Measurements from ENCODE around the gene DEFB113.

DNA sequence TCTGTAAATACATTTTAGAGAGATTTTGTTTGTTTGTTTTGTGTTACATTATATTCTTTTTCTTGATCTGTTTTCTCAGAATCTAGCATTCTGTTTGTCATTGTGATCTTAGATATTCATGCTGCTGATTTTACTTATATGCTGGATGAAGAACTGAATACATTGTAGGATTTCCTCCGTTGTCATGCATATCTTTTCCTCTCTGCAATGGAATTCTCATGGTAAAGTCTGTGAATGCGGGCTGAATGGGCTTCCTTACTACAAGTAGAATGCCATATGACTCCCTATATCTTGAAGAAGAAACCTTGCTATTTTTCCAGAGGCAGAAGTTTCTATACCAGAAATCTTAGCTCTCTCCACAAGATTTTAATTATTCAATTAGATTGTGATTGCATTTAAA is 3.1 kb downstream of the DEFB113 start:
- TF ChIP-seq, protein P1, sequence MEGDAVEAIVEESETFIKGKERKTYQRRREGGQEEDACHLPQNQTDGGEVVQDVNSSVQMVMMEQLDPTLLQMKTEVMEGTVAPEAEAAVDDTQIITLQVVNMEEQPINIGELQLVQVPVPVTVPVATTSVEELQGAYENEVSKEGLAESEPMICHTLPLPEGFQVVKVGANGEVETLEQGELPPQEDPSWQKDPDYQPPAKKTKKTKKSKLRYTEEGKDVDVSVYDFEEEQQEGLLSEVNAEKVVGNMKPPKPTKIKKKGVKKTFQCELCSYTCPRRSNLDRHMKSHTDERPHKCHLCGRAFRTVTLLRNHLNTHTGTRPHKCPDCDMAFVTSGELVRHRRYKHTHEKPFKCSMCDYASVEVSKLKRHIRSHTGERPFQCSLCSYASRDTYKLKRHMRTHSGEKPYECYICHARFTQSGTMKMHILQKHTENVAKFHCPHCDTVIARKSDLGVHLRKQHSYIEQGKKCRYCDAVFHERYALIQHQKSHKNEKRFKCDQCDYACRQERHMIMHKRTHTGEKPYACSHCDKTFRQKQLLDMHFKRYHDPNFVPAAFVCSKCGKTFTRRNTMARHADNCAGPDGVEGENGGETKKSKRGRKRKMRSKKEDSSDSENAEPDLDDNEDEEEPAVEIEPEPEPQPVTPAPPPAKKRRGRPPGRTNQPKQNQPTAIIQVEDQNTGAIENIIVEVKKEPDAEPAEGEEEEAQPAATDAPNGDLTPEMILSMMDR (IDR thresholded peaks at IDR 0.05) = no peak
- TF ChIP-seq POLR2A (IDR thresholded peaks at IDR 0.05) (no peak), EP300 (IDR thresholded peaks at IDR 0.05) (no peak)
